ENCODE data around the gene SSR4. TPM values are rescaled to one million over a fixed set of nuclear protein-coding genes. Genes with fewer than 3 reads are reported as not detected.
A peak's percentile ranks its signal among the peaks of the same experiment; 100 is the strongest.

The SSR4 gene
- total RNA-seq, 1 donor from 2014 or later: 277 TPM

GRCh38 chrX:153791104-153791852 is 3.2 kb upstream of the SSR4 start:
- Mint-ChIP-seq H3K27me3 (ENCODE audit: unreplicated experiment) (no peaks in the 10 kb centered on the region), H3K27ac (ENCODE audit: unreplicated experiment) (no peak overlapping the region), H3K4me3 (ENCODE audit: unreplicated experiment) (no peak overlapping the region), H3K9me3 (ENCODE audit: unreplicated experiment) (peaks cover 6% of the 10 kb centered on the region), H3K4me1 (ENCODE audit: low read depth, unreplicated experiment) (peaks cover 5% of the 10 kb centered on the region), H3K36me3 (ENCODE audit: unreplicated experiment) (no peaks in the 10 kb centered on the region)
- no peak for DNase-seq
- no peak for TF ChIP-seq CTCF (IDR thresholded peaks at IDR 0.05; ENCODE audit: partially characterized antibody, unreplicated experiment)

GRCh38 chrX:153792368-153792767 is 2.1 kb upstream of the SSR4 start:
- no peak overlapping the region for H3K27ac Mint-ChIP-seq (ENCODE audit: unreplicated experiment)
- H3K27me3 Mint-ChIP-seq (ENCODE audit: unreplicated experiment): no peaks in the 10 kb centered on the region
- H3K4me3 Mint-ChIP-seq (ENCODE audit: unreplicated experiment): no peak overlapping the region
- H3K36me3 Mint-ChIP-seq (ENCODE audit: unreplicated experiment): no peaks in the 10 kb centered on the region
- no peak for DNase-seq
- H3K9me3 Mint-ChIP-seq (ENCODE audit: unreplicated experiment): peaks cover 6% of the 10 kb centered on the region
- no peak for TF ChIP-seq CTCF (IDR thresholded peaks at IDR 0.05; ENCODE audit: partially characterized antibody, unreplicated experiment)
- peaks cover 5% of the 10 kb centered on the region for H3K4me1 Mint-ChIP-seq (ENCODE audit: low read depth, unreplicated experiment)

GRCh38 chrX:153793291-153793690 is 1.2 kb upstream of the SSR4 start:
- Mint-ChIP-seq H3K27ac (ENCODE audit: unreplicated experiment) (peak overlapping the region; percentile 83), H3K36me3 (ENCODE audit: unreplicated experiment) (no peaks in the 10 kb centered on the region), H3K27me3 (ENCODE audit: unreplicated experiment) (no peaks in the 10 kb centered on the region), H3K4me1 (ENCODE audit: low read depth, unreplicated experiment) (peaks cover 5% of the 10 kb centered on the region), H3K4me3 (ENCODE audit: unreplicated experiment) (peak overlapping the region; percentile 90), H3K9me3 (ENCODE audit: unreplicated experiment) (peaks cover 6% of the 10 kb centered on the region)
- no peak for DNase-seq
- no peak for TF ChIP-seq CTCF (IDR thresholded peaks at IDR 0.05; ENCODE audit: partially characterized antibody, unreplicated experiment)

GRCh38 chrX:153794897-153795816 is 689 bp downstream of the SSR4 start:
- Mint-ChIP-seq H3K36me3 (ENCODE audit: unreplicated experiment) (no peaks in the 10 kb centered on the region), H3K4me1 (ENCODE audit: low read depth, unreplicated experiment) (peaks cover 5% of the 10 kb centered on the region), H3K27ac (ENCODE audit: unreplicated experiment) (peak overlapping the region; percentile 95), H3K9me3 (ENCODE audit: unreplicated experiment) (peaks cover 6% of the 10 kb centered on the region), H3K4me3 (ENCODE audit: unreplicated experiment) (peak overlapping the region; percentile 96), H3K27me3 (ENCODE audit: unreplicated experiment) (no peaks in the 10 kb centered on the region)
- peak; percentile 31 for DNase-seq
- no peak for TF ChIP-seq CTCF (IDR thresholded peaks at IDR 0.05; ENCODE audit: partially characterized antibody, unreplicated experiment)

Data from glutamatergic neuron (in vitro differentiated cells).